ENCODE measurements around the gene PER3. TPM values are rescaled to one million over a fixed set of nuclear protein-coding genes. Genes with fewer than 3 reads are reported as not detected.

The PER3 gene
- polyA plus RNA-seq, 1 donor (not counting 4 experiments of a cell fraction or from before 2014, with no cell fraction given), result 7.0 TPM

- Histone ChIP-seq H3K9me3 (ENCODE audit: control insufficient read depth, low read depth, low read length) (no peaks in the 10 kb centered on the region), H3K4me2 (ENCODE audit: control insufficient read depth, extremely low read depth, insufficient read depth, low read depth, low read length) (no peak overlapping the region), H3K9me1 (ENCODE audit: control insufficient read depth, extremely low read depth, insufficient read depth, low read length) (no peaks in the 10 kb centered on the region), H3K36me3 (ENCODE audit: control insufficient read depth in 2 of 2, extremely low read depth in 1 of 2, insufficient read depth in 2 of 2, low read length in 2 of 2) (no peaks in the 10 kb centered on the region), H3K79me2 (ENCODE audit: control insufficient read depth, insufficient read depth, low read length) (no peaks in the 10 kb centered on the region), H3K4me3 (ENCODE audit: control insufficient read depth in 2 of 3, extremely low read depth in 1 of 3, insufficient read depth in 2 of 3, low read depth in 1 of 3, low read length in 3 of 3) (no peak overlapping the region), H3K27me3 (ENCODE audit: control insufficient read depth, extremely low read depth, insufficient read depth, low read length) (no peaks in the 10 kb centered on the region), H4K20me1 (ENCODE audit: control insufficient read depth, extremely low read depth, insufficient read depth, low read length) (no peaks in the 10 kb centered on the region), H3K9ac (ENCODE audit: control insufficient read depth, extremely low read depth, insufficient read depth, low read length) (no peak overlapping the region), H2AFZ (ENCODE audit: control insufficient read depth, low read length) (no peak overlapping the region), H3K4me1 (ENCODE audit: control insufficient read depth, extremely low read depth, insufficient read depth, low read length) (no peaks in the 10 kb centered on the region), H3K27ac (ENCODE audit: control insufficient read depth, insufficient read depth, low read length) (no peak overlapping the region)
- FAIRE-seq (no peak), DNase-seq (ENCODE audit: low read depth, low spot score) (no peak)
- dilution Hi-C loops (cut with MboI; ENCODE audit: extremely low pct_ligation_motif_present, low sequenced_read_pairs), result no loop called here
- TF ChIP-seq CTCF (optimal IDR thresholded peaks at IDR 0.05 in 1 of 3, IDR thresholded peaks at IDR 0.05 in 1 of 3, conservative IDR thresholded peaks at IDR 0.05 in 1 of 3; ENCODE audit: extremely low read depth in 1 of 3, insufficient read depth in 2 of 3, low read length in 3 of 3), result no peak
- TF ChIP-seq EZH2 (IDR thresholded peaks at IDR 0.05; ENCODE audit: low read length), result no peak
Measured at GRCh38 chr1:7878027-7878426, 93.9 kb downstream of the PER3 start.

DNA sequence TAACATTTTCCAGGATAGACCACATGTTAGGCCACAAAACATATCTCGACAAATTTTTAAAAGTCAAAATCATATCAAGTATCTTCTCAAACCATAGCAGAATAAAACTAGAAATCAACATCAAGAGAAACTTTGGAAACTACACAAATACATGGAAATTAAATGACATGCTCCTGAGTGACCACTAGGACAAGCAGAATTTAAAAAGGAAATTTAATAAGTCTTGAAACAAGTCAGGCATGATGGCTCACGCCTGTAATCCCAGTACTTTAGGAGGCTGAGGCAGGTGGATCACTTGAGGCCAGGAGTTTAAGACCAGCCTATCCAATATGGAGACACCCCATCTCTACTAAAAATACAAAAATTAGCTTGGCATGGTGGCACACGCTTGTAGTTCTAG lies 95.1 kb downstream of the PER3 start:
- dilution Hi-C loops (cut with MboI; ENCODE audit: extremely low pct_ligation_motif_present, low sequenced_read_pairs), result no loop called here
- Histone ChIP-seq H3K27me3 (ENCODE audit: control insufficient read depth, extremely low read depth, insufficient read depth, low read length) (no peaks in the 10 kb centered on the region), H3K9ac (ENCODE audit: control insufficient read depth, extremely low read depth, insufficient read depth, low read length) (no peak overlapping the region), H3K27ac (ENCODE audit: control insufficient read depth, insufficient read depth, low read length) (no peak overlapping the region), H3K4me3 (ENCODE audit: control insufficient read depth in 2 of 3, extremely low read depth in 1 of 3, insufficient read depth in 2 of 3, low read depth in 1 of 3, low read length in 3 of 3) (no peak overlapping the region), H3K9me1 (ENCODE audit: control insufficient read depth, extremely low read depth, insufficient read depth, low read length) (no peaks in the 10 kb centered on the region), H3K4me1 (ENCODE audit: control insufficient read depth, extremely low read depth, insufficient read depth, low read length) (no peaks in the 10 kb centered on the region), H3K36me3 (ENCODE audit: control insufficient read depth in 2 of 2, extremely low read depth in 1 of 2, insufficient read depth in 2 of 2, low read length in 2 of 2) (no peaks in the 10 kb centered on the region), H3K9me3 (ENCODE audit: control insufficient read depth, low read depth, low read length) (no peaks in the 10 kb centered on the region), H4K20me1 (ENCODE audit: control insufficient read depth, extremely low read depth, insufficient read depth, low read length) (no peaks in the 10 kb centered on the region), H2AFZ (ENCODE audit: control insufficient read depth, low read length) (no peak overlapping the region), H3K4me2 (ENCODE audit: control insufficient read depth, extremely low read depth, insufficient read depth, low read depth, low read length) (no peak overlapping the region), H3K79me2 (ENCODE audit: control insufficient read depth, insufficient read depth, low read length) (no peaks in the 10 kb centered on the region)
- TF ChIP-seq EZH2 (IDR thresholded peaks at IDR 0.05; ENCODE audit: low read length), result no peak
- no peak for TF ChIP-seq CTCF (optimal IDR thresholded peaks at IDR 0.05 in 1 of 3, IDR thresholded peaks at IDR 0.05 in 1 of 3, conservative IDR thresholded peaks at IDR 0.05 in 1 of 3; ENCODE audit: extremely low read depth in 1 of 3, insufficient read depth in 2 of 3, low read length in 3 of 3)
- DNase-seq (ENCODE audit: low read depth, low spot score), result no peak
- FAIRE-seq, result no peak
